Vein endothelial cell (primary cell): ENCODE data around the gene NXPH4. TPM values are rescaled to one million over a fixed set of nuclear protein-coding genes. Genes with fewer than 3 reads are reported as not detected.

Source experiments
- small RNA-seq: library from RNA; depleted of rRNA; stranded (forward); fragments of <200 nt; gene quantifications from one replicate; pipeline ENCODE3, GENCODE V24; 2012
- total RNA-seq: library from RNA; depleted of rRNA; stranded (reverse); fragments of >200 nt; gene quantifications from 2 replicates; pipeline ENCODE4 v1.2.3, GENCODE V29; 2012

Gene NXPH4
- 0.19 TPM in 1 of 2 replicates, not detected in the other for total RNA-seq

DNA sequence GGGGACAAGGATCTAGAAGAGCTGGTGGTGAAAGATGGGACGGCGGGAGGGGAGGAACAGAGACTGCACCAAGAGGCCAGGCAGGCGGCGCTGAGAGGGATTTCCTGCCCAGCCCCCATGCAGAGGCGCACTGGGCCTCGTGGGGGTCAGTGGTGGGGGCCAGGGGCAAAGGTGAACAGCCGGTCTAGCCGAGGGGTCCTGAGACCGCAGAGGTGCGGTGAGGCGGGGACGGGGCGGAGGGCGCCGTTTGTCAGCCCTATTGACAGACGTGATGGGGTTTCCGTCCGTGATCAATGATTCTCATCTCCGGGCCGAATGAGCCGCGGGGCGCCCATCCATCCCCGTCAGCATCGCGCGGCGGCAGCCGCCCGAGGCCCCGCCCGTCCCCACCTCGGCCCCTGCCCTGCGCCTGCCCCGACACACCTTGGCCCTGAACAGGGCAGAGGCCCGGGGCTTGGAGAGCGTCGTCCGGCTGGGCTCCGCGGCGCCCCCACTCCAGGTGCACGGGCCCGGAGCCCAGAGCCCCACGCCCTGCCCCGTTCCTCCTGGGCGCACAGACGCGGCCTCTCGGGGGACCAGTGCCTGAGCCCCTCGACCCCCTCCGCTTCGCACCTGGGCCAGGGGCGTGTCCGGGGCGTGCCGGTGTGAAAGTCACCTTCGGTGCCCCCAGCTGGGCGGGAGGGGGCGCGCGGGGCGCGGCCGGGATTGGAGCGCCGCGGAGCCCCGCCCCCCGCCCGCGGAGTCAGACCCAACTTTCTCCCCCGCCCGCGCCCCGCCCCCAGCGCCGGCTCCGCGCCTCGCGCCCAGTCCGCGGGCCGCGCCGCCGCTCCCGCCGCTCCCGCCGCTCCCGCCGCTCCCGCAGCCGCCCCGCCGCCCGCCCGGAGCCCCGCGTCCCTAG is at the start of gene NXPH4:
Gene NXPH4, plus strand, starts transcription at position 781 of the 898 bp plus-strand sequence. CDS start 176 bp downstream, outside the sequence.

DNA sequence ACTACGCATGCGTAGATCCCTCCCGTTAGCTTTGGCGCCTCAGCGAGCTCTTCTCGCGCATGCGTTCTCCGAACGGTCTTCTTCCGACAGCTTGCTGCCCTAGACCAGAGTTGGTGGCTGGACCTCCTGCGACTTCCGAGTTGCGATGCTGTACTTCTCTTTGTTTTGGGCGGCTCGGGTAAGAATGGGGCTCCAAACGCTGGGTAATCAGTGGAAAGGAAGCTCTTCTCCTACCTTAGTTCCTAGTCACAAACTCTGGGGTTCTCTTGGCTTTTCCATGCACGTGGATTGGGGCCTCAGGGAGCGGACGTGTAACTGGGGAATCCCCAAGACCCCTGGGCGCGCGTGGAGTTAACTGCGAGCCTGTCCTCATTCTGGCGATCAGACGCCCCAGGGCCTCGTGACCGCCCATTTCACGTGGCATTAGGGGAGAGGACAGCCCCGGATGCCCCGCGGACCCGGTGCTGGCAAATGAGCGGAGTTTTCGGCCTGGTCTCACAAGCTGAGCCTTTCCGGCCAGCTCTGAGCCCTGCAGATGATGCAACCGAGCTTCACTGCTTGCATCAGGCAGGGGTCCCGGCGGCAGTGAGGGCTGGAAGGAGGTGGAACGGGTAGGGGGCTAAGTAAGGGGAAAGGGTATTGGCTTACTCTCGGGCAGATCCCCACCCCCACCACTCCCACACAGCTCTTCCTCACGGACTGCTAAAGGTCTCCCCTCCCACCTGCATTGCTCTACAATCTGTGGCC is 13.2 kb downstream of the NXPH4 start, which contains the start of gene SHMT2:
Gene SHMT2, plus strand, starts transcription at position 78 of the 747 bp plus-strand sequence. Its CDS starts 68 bp downstream, at position 146.

GRCh38 chr12:57250956-57251355 is 34.4 kb downstream of the NXPH4 start, which contains the start of gene STAC3:
Gene STAC3, minus strand, starts transcription at chr12:57251187. Its CDS starts 1,551 bp downstream, at chr12:57249636.

Small RNA genes lying within 50 kb of the gene (small RNA-seq; reads per million reads assigned to genes)
- gene MIR1228: 0.13 reads per million

Other genes with a start within 250 kb of the NXPH4 start
- gene ZBTB39, start 210.2 kb upstream of the NXPH4 start, total RNA-seq: 11.5 and 12.1 TPM in 2 replicates
- gene TAC3, start 200.3 kb upstream of the NXPH4 start, total RNA-seq: not detected in 2 replicates
- gene MYO1A, start 166.7 kb upstream of the NXPH4 start, total RNA-seq: under 0.01 TPM in 1 of 2 replicates, not detected in the other
- gene NEMP1, start 138.0 kb upstream of the NXPH4 start, total RNA-seq: 5.9 and 10.7 TPM in 2 replicates
- 12.0 and 18.9 TPM in 2 replicates for gene NAB2, start 127.7 kb upstream of the NXPH4 start, total RNA-seq
- gene STAT6, start 105.4 kb upstream of the NXPH4 start, total RNA-seq: 96.0 and 100 TPM in 2 replicates
- gene LRP1, start 88.3 kb upstream of the NXPH4 start, total RNA-seq: 1.6 and 4.6 TPM in 2 replicates
- not detected in 2 replicates for gene LRP1-AS, start 69.2 kb upstream of the NXPH4 start, total RNA-seq
- gene SHMT2, start 12.9 kb downstream of the NXPH4 start, total RNA-seq: 197 and 216 TPM in 2 replicates
- gene STAC3, start 34.4 kb downstream of the NXPH4 start, total RNA-seq: 0.65 TPM in 1 of 2 replicates, not detected in the other
- gene R3HDM2, start 214.2 kb downstream of the NXPH4 start, total RNA-seq: 13.6 and 22.5 TPM in 2 replicates
- gene INHBC, start 218.0 kb downstream of the NXPH4 start, total RNA-seq: not detected in 2 replicates
- not detected in 2 replicates for gene INHBE, start 238.5 kb downstream of the NXPH4 start, total RNA-seq
- not detected in 2 replicates for gene GLI1, start 243.0 kb downstream of the NXPH4 start, total RNA-seq